Suprapubic skin (tissue), 4 donors: ENCODE measurements around the gene FTSJ3. TPM values are rescaled to one million over a fixed set of nuclear protein-coding genes. Genes with fewer than 3 reads are reported as not detected.

Experiments used
- DNase-seq, 2 donors: peaks; one replicate each; pipeline ENCODE4 v3.0.0-alpha.2; 2019; ENCODE audit warnings: low spot score in 2 of 2
- H3K27ac ChIP-seq: fragments of 200-600 bp; sonication (generic); one replicate; pipeline ENCODE4 v1.5.1; 2019
- H3K27me3 ChIP-seq: fragments of 200-600 bp; sonication (generic); one replicate; pipeline ENCODE4 v1.5.1; 2019
- H3K36me3 ChIP-seq: fragments of 200-600 bp; sonication (generic); one replicate; pipeline ENCODE4 v1.5.1; 2019
- H3K4me1 ChIP-seq: fragments of 200-600 bp; sonication (generic); one replicate; pipeline ENCODE4 v1.5.1; 2019
- H3K4me3 ChIP-seq: fragments of 200-600 bp; sonication (generic); one replicate; pipeline ENCODE4 v1.5.1; 2019; ENCODE audit warnings: mild to moderate bottlenecking
- H3K9me3 ChIP-seq: fragments of 200-600 bp; sonication (generic); one replicate; pipeline ENCODE4 v1.5.1; 2019
- CTCF ChIP-seq, 2 donors: fragments of 200-600 bp in 1 of 2; fragments of 450-650 bp in 1 of 2; sonication (generic) in 1 of 2; IDR thresholded peaks; one replicate each; pipeline ENCODE4 v1.5.1; 2016 to 2019; ENCODE audit warnings: antibody characterized with exemption in 2 of 2, mild to moderate bottlenecking in 1 of 2, moderate library complexity in 1 of 2
- EP300 ChIP-seq: sonication (generic); formaldehyde crosslinking; IDR thresholded peaks from one replicate; pipeline ENCODE4 v1.6.1; 2017; ENCODE audit warnings: antibody characterized with exemption
- POLR2A ChIP-seq, 2 donors: fragments of 450-650 bp; IDR thresholded peaks; one replicate each; pipeline ENCODE4 v1.6.1; 2017; ENCODE audit warnings: antibody characterized with exemption in 2 of 2, mild to moderate bottlenecking in 2 of 2, moderate library complexity in 2 of 2
- POLR2AphosphoS5 ChIP-seq, 3 donors: sonication (generic); formaldehyde crosslinking; IDR thresholded peaks; one replicate each; pipeline ENCODE4 v1.6.1; 2017; ENCODE audit warnings: antibody characterized with exemption in 3 of 3
- WGBS: methylation state at CpG from one replicate; pipeline ENCODE4 v1.1.5; 2018; 5-methylcytosine and 5-hydroxymethylcytosine counted together
- total RNA-seq, 4 donors: library from RNA; depleted of rRNA; stranded (reverse); fragments of >200 nt; gene quantifications; one replicate each; pipeline ENCODE4 v1.1.0, GENCODE V29; 2016

The FTSJ3 gene
- total RNA-seq, 4 donors from 2014 or later = 46.4 to 54.7 (median 48.4) TPM

- WGBS = 0% methylated on average over 58 of the region's 92 CpGs
- H3K4me1 ChIP-seq = peaks cover 46% of the 10 kb centered on the region
Observed at GRCh38 chr17:63842540-63843386, 15.3 kb upstream of the FTSJ3 start, which contains the start of gene SMARCD2. TSS of gene SMARCD2 (minus strand) at chr17:63842685. CDS start at chr17:63842674, 11 bp downstream.

GRCh38 chr17:63842173-63842539, 14.7 kb upstream of the FTSJ3 start:
- Histone ChIP-seq H3K27ac (peak overlapping the region; percentile 93), H3K4me1 (peaks cover 52% of the 10 kb centered on the region), H3K9me3 (no peaks in the 10 kb centered on the region), H3K36me3 (peaks cover 4% of the 10 kb centered on the region), H3K4me3 (peak overlapping the region; percentile 71), H3K27me3 (no peaks in the 10 kb centered on the region)
- WGBS = 2% methylated on average over 31 of the region's 36 CpGs
- TF ChIP-seq POLR2A (IDR thresholded peaks at IDR 0.05) (no peak), EP300 (no peak), CTCF (IDR thresholded peaks at IDR 0.05) (no peak), POLR2AphosphoS5 (IDR thresholded peaks at IDR 0.05) (no peak)
- peak in 1 of 2 donors; percentile 80 for DNase-seq

More at GRCh38 chr17:63842540-63843386, 15.3 kb upstream of the FTSJ3 start, which contains the start of gene SMARCD2:
- Histone ChIP-seq H3K27me3 (no peaks in the 10 kb centered on the region), H3K9me3 (no peaks in the 10 kb centered on the region), H3K27ac (peak within 1 kb of the TSS; percentile 93), H3K36me3 (no peaks in the 10 kb centered on the region), H3K4me3 (peak within 1 kb of the TSS; percentile 71)
- TF ChIP-seq EP300 (no peak), POLR2AphosphoS5 (IDR thresholded peaks at IDR 0.05) (peak in 2 of 3 donors; percentile 67 to 91), POLR2A (IDR thresholded peaks at IDR 0.05) (peak; percentile 30 to 88), CTCF (IDR thresholded peaks at IDR 0.05) (no peak)
- peak; percentile 99 for DNase-seq

GRCh38 chr17:63841350-63842172, 14.1 kb upstream of the FTSJ3 start:
- TF ChIP-seq EP300 (no peak), POLR2A (IDR thresholded peaks at IDR 0.05) (no peak), POLR2AphosphoS5 (IDR thresholded peaks at IDR 0.05) (no peak), CTCF (IDR thresholded peaks at IDR 0.05) (no peak)
- peaks cover 10% of the 10 kb centered on the region for H3K36me3 ChIP-seq
- H3K9me3 ChIP-seq = no peaks in the 10 kb centered on the region
- no peaks in the 10 kb centered on the region for H3K27me3 ChIP-seq
- peak overlapping the region; percentile 71 for H3K4me3 ChIP-seq
- H3K4me1 ChIP-seq = peaks cover 58% of the 10 kb centered on the region
- 2% methylated on average over 17 of the region's 26 CpGs for WGBS
- peak; percentile 85 to 87 for DNase-seq
- peak overlapping the region; percentile 93 for H3K27ac ChIP-seq

- peaks cover 63% of the 10 kb centered on the region for H3K4me1 ChIP-seq
- H3K27me3 ChIP-seq = no peaks in the 10 kb centered on the region
- no peak for DNase-seq
- peak overlapping the region; percentile 71 for H3K4me3 ChIP-seq
- peaks cover 15% of the 10 kb centered on the region for H3K36me3 ChIP-seq
- H3K9me3 ChIP-seq = no peaks in the 10 kb centered on the region
- WGBS = 25% methylated on average over 4 of the region's 4 CpGs
- TF ChIP-seq CTCF (IDR thresholded peaks at IDR 0.05) (no peak), POLR2AphosphoS5 (IDR thresholded peaks at IDR 0.05) (no peak), POLR2A (IDR thresholded peaks at IDR 0.05) (no peak), EP300 (no peak)
- peak overlapping the region; percentile 93 for H3K27ac ChIP-seq
Observed at GRCh38 chr17:63840591-63841349, 13.3 kb upstream of the FTSJ3 start.
